ENCODE measurements around the gene VMAC.

DNA sequence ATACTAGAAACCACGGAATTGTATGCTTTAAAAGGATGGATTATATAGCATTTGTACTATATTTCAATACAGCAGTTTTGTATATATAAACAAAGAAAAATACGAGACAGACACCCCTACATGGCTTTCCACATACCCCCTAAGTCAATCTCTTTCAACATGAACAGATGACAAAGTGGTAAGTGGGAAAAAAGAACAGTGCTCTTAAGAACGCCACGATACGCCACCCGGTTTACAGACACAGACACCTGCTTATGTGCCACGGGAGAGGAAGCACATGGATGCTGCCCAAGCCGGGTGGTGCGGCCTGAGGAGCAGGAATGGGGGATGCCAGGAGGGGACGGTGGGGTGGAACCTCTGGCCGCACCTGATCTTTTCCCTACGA is 17.5 kb downstream of the VMAC start:
- TF ChIP-seq ZNF217 (CRISPR knock-in tag; IDR thresholded peaks at IDR 0.05) = no peak
- TF ChIP-seq CBFA2T2 (conservative IDR thresholded peaks at IDR 0.05) = no peak
- no peak for TF ChIP-seq FOXA1 (IDR thresholded peaks at IDR 0.05; ENCODE audit: borderline replicate concordance)
- TF ChIP-seq, protein P1, sequence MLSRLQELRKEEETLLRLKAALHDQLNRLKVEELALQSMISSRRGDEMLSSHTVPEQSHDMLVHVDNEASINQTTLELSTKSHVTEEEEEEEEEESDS (CRISPR knock-in tag; IDR thresholded peaks at IDR 0.05) = no peak
- no peak for TF ChIP-seq CHD4 (IDR thresholded peaks at IDR 0.05; ENCODE audit: insufficient read depth, insufficient replicate concordance, low read depth, low read length, poor library complexity, severe bottlenecking)
- no peak for TF ChIP-seq RBM17 (IDR thresholded peaks at IDR 0.05; ENCODE audit: borderline replicate concordance, low read depth, low read length)
- no peak for TF ChIP-seq RFX5 (IDR thresholded peaks at IDR 0.05; ENCODE audit: low read depth, low read length)
- TF ChIP-seq TEAD4 (IDR thresholded peaks at IDR 0.05; ENCODE audit: low read length) = no peak
- no peak for TF ChIP-seq TEAD4 (CRISPR knock-in tag; IDR thresholded peaks at IDR 0.05; ENCODE audit: borderline replicate concordance)
- no peak for TF ChIP-seq EP300 (IDR thresholded peaks at IDR 0.05; ENCODE audit: low read length)
- no peak for TF ChIP-seq CXXC5 (CRISPR knock-in tag; IDR thresholded peaks at IDR 0.05)
- no peak for TF ChIP-seq MXI1 (IDR thresholded peaks at IDR 0.05; ENCODE audit: low read depth, low read length)
- TF ChIP-seq KLF6 (CRISPR knock-in tag; IDR thresholded peaks at IDR 0.05; ENCODE audit: borderline replicate concordance) = no peak
